GOT3 (cell line): ENCODE data around the gene VTA1.
"Not testable (repeated sequence)": the region's sequence is repeated elsewhere in the genome, so short reads cannot be mapped to it uniquely, and the experiment has no call there.

Source experiments
- DNase-seq: peaks from one replicate; lab custom pipeline; 2025; ENCODE audit warnings: mixed read lengths; lab: John Stamatoyannopoulos, UW

Gene VTA1

GRCh38 chr6:142171351-142171750 is 24.3 kb downstream of the VTA1 start:
- DNase-seq, result no peak

DNA sequence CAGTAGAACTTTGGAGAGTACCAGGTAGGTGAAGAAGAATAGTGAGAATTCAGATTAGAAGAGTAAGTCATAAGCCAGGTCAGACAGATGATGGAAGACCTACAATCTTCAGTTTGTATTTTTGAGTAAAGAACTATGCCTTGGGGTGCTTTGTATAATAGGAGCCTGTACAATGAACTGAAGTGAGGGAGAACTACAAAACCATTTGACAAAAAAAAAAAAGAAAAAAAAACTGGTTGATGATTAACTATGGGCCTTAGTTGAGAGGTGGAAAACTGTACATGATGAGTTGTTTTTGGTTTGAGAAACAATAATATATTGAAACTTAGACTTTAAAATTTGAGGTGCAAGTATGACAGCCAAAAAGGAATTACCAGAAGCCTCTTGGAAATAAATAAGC is 25.7 kb downstream of the VTA1 start:
- no peak for DNase-seq

DNA sequence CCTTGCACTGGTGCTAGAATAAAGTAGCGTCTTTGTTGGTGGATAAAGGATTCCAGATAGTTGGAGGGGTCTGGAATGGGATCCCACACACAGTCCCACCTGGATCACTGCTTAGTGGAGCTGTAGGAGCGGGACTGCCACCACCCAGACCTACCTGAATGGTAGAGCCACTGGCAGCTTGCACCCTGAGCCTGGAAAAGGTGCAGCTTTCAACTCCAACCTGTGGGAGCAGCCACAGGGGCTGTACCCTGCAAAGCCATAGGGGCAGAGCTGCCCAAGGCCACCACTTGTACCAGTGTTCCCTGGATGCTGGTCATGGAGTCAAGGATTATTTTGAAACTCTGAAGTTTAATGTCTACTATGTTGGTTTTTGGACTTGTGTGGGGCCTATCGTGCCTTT is 26.9 kb downstream of the VTA1 start:
- DNase-seq, result no peak

- DNase-seq, result no peak
Observed at GRCh38 chr6:142174703-142175102, 27.6 kb downstream of the VTA1 start.

DNA sequence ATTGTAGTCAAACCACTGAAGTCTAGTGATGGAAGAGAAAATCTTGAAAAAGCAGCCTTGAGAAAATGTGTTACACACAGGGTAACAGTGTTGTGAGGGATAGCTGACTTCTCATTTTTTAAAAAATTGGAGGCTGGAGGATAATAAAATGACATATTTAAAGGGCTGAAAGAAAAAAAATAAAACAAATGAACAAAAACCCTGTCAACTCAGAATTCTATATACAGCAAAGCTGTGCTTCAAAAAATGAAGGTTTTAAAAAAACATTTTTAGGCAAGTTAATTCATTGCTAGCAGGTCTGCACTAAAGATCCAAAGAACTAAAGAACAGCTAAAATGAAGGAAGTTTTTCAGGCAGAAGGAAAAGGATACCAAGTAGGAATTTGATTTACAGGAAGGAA is 31.1 kb downstream of the VTA1 start:
- no peak for DNase-seq

GRCh38 chr6:142182004-142182403 is 34.9 kb downstream of the VTA1 start:
- no peak for DNase-seq

GRCh38 chr6:142183351-142183750 is 36.3 kb downstream of the VTA1 start:
- no peak for DNase-seq

DNA sequence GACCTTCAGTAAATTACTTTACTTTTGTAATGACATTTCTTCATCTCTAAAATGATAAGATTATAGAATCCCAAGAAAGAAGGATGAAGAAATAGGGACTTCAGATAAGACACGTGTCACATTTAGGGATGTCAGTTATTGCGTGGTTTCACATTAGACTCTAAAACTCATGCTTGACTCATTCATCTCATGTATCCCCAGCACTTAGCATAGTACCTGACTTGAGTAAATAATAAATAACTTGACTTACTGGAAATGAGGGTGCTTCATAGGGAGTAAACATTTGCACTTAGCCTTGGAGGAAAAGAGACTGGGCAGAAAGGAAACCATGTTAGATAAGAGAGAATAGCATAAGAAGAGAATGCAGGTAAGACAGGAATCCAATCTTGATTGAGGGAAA is 37.2 kb downstream of the VTA1 start:
- no peak for DNase-seq

GRCh38 chr6:142185641-142186040 is 38.6 kb downstream of the VTA1 start:
- DNase-seq, result no peak

- no peak for DNase-seq
Observed at GRCh38 chr6:142187209-142187608, 40.1 kb downstream of the VTA1 start.

DNA sequence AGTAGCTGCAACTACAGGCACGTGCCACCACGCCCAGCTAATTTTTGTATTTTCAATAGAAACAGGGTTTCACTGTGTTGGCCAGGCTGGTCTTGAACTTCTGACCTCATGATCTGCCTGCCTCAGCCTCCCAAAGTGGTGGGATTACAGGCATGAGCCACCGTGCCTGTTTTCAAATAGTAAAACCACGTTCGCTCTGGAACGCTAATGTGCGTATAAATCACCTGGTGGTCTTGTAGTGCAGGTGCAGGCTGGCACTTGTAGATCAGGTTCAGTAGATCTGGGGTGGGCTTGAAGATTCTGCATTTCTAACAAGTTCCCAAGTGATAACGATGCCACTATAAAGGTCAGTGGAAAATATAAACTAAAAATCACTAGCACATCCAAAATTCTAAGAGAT is 41.3 kb downstream of the VTA1 start:
- not testable (repeated sequence) for DNase-seq

DNA sequence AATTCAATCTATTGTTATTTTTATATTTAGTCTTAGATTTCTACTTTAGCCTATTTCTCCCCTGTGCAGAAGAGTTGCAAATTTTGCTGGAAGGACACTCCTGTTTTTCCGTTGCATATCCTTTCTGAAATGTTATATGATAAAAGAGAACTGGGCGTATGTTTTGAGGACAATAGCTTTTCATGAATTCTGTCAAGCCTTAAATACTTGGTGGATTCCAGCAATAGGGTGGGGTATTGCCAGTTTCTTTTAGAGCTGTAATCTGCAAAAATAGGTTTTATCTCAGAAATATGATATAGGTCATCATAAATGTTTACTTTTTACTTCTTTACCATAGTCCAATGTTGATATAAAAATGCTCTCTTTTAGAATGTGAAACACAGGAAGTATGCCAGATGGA is 42.0 kb downstream of the VTA1 start:
- no peak for DNase-seq

DNA sequence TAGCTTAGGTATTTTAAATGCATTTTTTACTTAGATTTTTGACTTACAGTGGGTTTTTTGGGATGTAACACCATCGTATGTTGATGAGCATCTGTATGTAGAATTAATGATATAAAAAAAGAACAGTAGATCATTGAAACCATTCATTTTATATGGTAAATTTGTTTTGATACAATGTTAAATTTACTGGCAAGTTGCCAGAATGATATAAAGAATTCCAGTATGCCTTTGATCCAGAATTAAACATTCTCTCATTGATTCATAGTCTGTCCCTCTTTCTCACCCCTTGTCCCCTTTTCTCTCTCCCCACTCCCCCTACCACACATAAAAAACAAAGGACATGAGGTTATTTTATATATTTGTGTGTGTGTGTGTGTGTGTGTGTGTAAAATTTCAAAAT is 45.3 kb downstream of the VTA1 start:
- DNase-seq, result no peak

DNA sequence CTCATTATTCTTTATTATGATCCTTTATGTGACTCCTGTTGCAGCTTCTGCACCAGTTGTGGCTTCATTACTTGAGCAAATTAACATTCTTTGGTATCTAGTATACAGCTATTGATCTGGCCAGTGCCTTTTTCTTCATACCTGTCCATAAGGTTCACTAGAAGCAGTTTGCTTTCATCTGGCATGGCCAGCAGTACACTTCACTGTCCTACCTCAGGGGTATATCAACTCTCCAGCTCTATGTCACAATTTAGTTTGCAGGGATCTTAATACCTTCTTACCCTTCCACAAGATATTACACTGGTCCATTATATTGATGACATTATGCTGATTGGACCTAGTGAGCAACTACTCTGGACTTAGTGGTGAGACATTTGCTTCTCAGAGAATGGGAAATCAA is 46.6 kb downstream of the VTA1 start:
- no peak for DNase-seq

- DNase-seq, result no peak
Observed at GRCh38 chr6:142195862-142196541, 48.9 kb downstream of the VTA1 start.

DNA sequence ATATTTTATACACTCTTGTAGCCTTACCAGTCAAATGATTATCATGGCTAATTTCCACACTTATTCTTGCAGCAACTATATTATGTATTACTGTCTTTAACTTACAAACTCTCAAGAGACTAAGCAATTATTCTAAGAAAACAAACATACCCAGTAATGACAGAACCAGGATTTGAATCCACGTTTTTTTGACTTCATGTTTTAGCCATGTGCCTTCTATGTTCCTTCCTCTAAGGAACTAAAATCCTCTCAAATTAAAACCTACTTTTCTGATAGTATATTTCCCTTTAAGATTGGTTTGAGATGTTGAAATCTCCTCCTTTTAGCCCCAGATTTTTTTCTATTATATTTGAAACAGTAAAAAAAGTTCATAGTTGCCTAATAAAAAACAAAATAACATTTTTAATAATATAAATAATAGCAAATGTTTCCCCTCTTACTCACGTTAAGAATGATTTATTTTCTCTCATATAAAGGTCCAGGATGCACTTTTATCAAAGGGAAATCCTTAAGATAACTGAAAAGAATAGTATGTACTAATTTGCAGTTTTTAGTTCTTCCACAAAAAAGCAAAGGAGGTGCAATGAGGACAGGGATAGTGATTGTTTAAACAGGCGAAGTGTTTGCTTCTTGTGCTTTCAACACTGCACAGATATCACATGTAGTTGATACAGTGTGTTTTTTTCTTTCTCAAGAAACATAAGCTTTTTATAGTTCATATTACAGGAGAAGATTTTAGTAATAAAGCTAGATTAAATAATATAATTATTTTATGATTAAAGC is 54.0 kb downstream of the VTA1 start:
- DNase-seq, result no peak

- no peak for DNase-seq
Observed at GRCh38 chr6:142207265-142207877, 60.3 kb downstream of the VTA1 start.

GRCh38 chr6:142210606-142211005 is 63.5 kb downstream of the VTA1 start:
- no peak for DNase-seq

- no peak for DNase-seq
Observed at GRCh38 chr6:142213402-142213801, 66.3 kb downstream of the VTA1 start.

GRCh38 chr6:142218446-142218845 is 71.4 kb downstream of the VTA1 start:
- no peak for DNase-seq

- DNase-seq, result no peak
Observed at GRCh38 chr6:142222022-142222421, 75.0 kb downstream of the VTA1 start.

GRCh38 chr6:142223938-142224337 is 76.9 kb downstream of the VTA1 start:
- no peak for DNase-seq

- DNase-seq, result no peak
Observed at GRCh38 chr6:142225115-142225514, 78.1 kb downstream of the VTA1 start.
